Thyroid gland (tissue), 4 donors: Measurements from ENCODE around the gene TFAP2C. TPM values are rescaled to one million over a fixed set of nuclear protein-coding genes. Genes with fewer than 3 reads are reported as not detected.

ENCODE experiments used
- DNase-seq, 2 donors: peaks; one replicate each; pipeline ENCODE4 v3.0.0-alpha.2; 2019
- H3K27ac ChIP-seq, 3 donors: fragments of 200-600 bp; sonication (generic); 1 replicate in 2 of 3; 2 replicates in 1 of 3; pipeline ENCODE4 v1.5.1; 2016 to 2019; ENCODE audit warnings: mild to moderate bottlenecking in 1 of 3, moderate library complexity in 1 of 3
- H3K27me3 ChIP-seq: fragments of 200-600 bp; sonication (generic); one replicate; pipeline ENCODE4 v1.5.1; 2019
- H3K36me3 ChIP-seq, 2 donors: fragments of 200-600 bp; sonication (generic); one replicate each; pipeline ENCODE4 v1.5.1; 2016 to 2019
- H3K4me1 ChIP-seq, 2 donors: fragments of 200-600 bp; sonication (generic); one replicate each; pipeline ENCODE4 v1.5.1; 2017 to 2019
- H3K4me3 ChIP-seq, 3 donors: fragments of 200-600 bp; sonication (generic); replicated peaks in 1 of 3; 1 replicate in 2 of 3; 2 replicates in 1 of 3; pipeline ENCODE4 v1.5.1; 2016; ENCODE audit warnings: mild to moderate bottlenecking in 1 of 3
- H3K9me3 ChIP-seq: fragments of 200-600 bp; sonication (generic); one replicate; pipeline ENCODE4 v1.5.1; 2017
- POLR2A ChIP-seq, 2 donors: fragments of 450-650 bp; IDR thresholded peaks; one replicate each; pipeline ENCODE4 v1.6.1; 2017; ENCODE audit warnings: antibody characterized with exemption in 2 of 2, mild to moderate bottlenecking in 2 of 2, moderate library complexity in 1 of 2
- WGBS, 2 donors: methylation state at CpG; one replicate each; pipeline ENCODE4 v1.1.5; 2017; 5-methylcytosine and 5-hydroxymethylcytosine counted together
- intact Hi-C: fragments of 100-400 bp; cut with DNase I; formaldehyde crosslinking; loops from one replicate; pipeline ENCODE4 v1.15.1; 2023
- total RNA-seq, 4 donors: library from RNA; depleted of rRNA; stranded (reverse); fragments of >200 nt; gene quantifications; one replicate each; pipeline ENCODE4 v1.2.3, GENCODE V29; 2016
- TF ChIP-seq, protein P1 (sequence below), 6 experiments: fragments of 200-600 bp in 3 of 6; fragments of 450-650 bp in 3 of 6; sonication (generic) in 3 of 6; IDR thresholded peaks; one replicate each; pipeline ENCODE4 v1.5.1; 2016 to 2019; ENCODE audit warnings: antibody characterized with exemption in 6 of 6, mild to moderate bottlenecking in 2 of 6, inconsistent platforms in 1 of 6, moderate library complexity in 1 of 6

The TFAP2C gene
- total RNA-seq, 4 donors from 2014 or later: 3.2 to 6.9 (median 5.2) TPM

- DNase-seq: no peak
- Histone ChIP-seq H3K4me1 (peaks cover 24 to 40% of the 10 kb centered on the region in 2 donors), H3K27ac (no peak overlapping the region), H3K9me3 (no peaks in the 10 kb centered on the region), H3K27me3 (peaks cover 26% of the 10 kb centered on the region), H3K4me3 (no peak overlapping the region), H3K36me3 (no peaks in the 10 kb centered on the region)
- TF ChIP-seq, protein P1, sequence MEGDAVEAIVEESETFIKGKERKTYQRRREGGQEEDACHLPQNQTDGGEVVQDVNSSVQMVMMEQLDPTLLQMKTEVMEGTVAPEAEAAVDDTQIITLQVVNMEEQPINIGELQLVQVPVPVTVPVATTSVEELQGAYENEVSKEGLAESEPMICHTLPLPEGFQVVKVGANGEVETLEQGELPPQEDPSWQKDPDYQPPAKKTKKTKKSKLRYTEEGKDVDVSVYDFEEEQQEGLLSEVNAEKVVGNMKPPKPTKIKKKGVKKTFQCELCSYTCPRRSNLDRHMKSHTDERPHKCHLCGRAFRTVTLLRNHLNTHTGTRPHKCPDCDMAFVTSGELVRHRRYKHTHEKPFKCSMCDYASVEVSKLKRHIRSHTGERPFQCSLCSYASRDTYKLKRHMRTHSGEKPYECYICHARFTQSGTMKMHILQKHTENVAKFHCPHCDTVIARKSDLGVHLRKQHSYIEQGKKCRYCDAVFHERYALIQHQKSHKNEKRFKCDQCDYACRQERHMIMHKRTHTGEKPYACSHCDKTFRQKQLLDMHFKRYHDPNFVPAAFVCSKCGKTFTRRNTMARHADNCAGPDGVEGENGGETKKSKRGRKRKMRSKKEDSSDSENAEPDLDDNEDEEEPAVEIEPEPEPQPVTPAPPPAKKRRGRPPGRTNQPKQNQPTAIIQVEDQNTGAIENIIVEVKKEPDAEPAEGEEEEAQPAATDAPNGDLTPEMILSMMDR (IDR thresholded peaks at IDR 0.05): no peak
- no peak for TF ChIP-seq POLR2A (IDR thresholded peaks at IDR 0.05)
- WGBS, 2 donors: 6% methylated on average over 25 to 36 of the region's 54 CpGs
- intact Hi-C loops: no loop called here
These were observed 4.1 kb upstream of the TFAP2C start for GRCh38 chr20:56624786-56625681.

DNA sequence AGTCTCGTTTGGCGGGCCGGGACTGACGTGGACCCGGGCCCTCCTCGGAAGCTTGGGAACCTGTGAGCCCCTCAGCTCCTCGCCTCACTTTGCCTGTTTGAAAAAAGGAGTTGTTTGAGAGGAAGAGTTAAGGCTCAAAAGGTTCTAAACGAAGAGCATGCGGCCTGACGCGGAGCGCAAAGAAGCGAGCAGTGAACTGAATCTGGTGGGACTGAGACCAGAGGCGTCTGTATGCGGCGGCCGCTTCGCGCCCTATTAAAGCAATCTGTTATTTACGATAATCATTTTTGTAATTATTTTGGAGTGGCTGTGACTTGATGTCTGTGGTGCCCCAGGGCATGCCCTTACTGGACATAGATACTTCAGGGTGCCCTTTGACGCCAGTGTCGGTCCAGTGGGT is 3.3 kb upstream of the TFAP2C start:
- no peaks in the 10 kb centered on the region for H3K36me3 ChIP-seq
- DNase-seq: no peak
- H3K4me1 ChIP-seq: peaks cover 27 to 44% of the 10 kb centered on the region in 2 donors
- no peak overlapping the region for H3K27ac ChIP-seq
- no peaks in the 10 kb centered on the region for H3K9me3 ChIP-seq
- intact Hi-C loops: no loop called here
- no peak overlapping the region for H3K4me3 ChIP-seq
- H3K27me3 ChIP-seq: peaks cover 26% of the 10 kb centered on the region
- TF ChIP-seq, protein P1 (IDR thresholded peaks at IDR 0.05): no peak
- TF ChIP-seq POLR2A (IDR thresholded peaks at IDR 0.05): no peak
- 8 to 11% methylated on average over 20 to 22 of the region's 22 CpGs for WGBS, 2 donors

DNA sequence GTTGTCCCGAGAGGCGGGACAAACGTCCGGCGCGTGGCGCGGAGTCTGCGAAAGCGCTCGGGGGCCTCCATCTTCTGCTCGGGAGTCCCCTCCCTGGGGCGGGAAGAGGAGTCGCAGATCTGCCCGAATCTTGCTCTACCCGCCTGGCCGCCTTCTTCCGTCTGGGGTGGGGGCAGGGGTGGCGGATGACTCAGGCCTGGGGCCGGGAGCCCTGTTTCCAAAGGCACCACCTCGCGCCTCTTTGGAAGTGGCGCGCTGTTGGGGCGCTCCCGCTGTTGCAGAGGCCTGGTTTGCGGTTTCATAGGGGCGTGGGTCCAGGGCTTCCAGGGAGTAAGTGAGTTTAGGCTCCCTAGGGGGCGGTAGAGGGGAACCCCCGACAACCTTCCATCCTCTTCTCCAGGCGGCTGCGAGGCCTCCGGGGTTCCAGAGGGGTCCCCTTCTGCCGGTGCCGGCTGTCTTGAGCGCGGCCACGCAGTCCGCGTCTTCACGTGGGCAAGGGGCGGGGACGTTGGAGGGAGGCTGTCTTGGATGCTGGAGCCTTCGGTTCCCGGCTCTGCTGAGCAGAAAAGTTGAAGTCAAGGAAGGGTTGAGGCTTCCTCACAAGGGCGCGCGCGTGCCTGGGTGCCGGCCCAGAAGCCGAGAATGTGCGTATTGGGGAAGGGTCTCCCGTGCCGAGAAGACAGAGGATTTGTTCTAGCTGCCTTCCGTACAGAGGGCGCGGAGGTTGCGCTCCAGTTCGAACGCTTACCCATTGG is 2.6 kb upstream of the TFAP2C start:
- no peak for TF ChIP-seq POLR2A (IDR thresholded peaks at IDR 0.05)
- TF ChIP-seq, protein P1 (IDR thresholded peaks at IDR 0.05): peak in 2 of 6 experiments; percentile 8 to 28
- Histone ChIP-seq H3K4me1 (peaks cover 29 to 51% of the 10 kb centered on the region in 2 donors), H3K4me3 (no peak overlapping the region), H3K27ac (no peak overlapping the region), H3K9me3 (no peaks in the 10 kb centered on the region), H3K27me3 (peaks cover 26% of the 10 kb centered on the region), H3K36me3 (no peaks in the 10 kb centered on the region)
- 1 to 3% methylated on average over 23 to 44 of the region's 60 CpGs for WGBS, 2 donors
- DNase-seq: no peak
- intact Hi-C loops: no loop called here

DNA sequence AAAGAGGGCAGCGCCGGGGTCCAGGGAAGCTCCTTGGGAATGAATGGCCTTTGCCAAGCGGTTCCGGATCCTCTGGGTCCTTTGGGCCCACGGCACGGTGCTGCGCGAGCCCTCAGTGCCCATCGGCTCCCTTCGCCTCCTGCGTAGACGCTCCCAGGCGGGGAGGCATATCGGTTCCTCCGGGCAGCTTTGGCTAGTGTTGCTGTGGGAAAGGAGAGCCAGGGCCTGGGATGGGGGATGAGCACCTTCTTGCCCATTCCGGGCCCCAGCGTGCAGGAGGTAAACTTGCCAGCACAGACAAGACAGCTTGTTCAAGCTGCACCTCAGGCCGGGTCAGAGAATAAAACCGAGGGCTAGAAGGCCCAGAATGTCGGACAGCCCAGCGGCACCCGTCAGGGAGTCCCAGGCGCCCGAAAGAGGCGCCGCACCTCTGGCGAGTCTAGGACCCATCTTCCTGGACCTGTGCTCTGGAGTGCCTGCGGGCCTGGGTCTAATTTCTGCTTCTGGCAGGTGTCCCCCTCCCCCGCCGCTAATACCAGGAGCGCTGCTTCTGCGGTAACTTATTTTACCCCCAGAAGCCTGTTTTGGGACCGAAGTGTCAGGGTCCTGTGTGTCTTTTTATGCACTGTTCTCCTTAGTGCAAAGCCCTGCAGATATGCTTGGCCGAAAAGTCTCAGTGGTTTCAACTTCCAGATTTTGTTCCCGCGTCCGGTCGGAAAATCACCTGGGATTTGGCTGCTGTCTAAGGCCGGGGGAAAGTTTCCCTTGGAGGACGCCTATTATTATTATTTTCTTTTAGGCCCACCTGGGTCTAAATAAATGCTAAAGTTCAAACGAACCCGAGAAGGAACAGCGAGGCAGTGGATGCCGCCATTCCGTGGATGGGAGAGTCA is 1.7 kb upstream of the TFAP2C start:
- DNase-seq: no peak
- Histone ChIP-seq H3K4me1 (peaks cover 29 to 51% of the 10 kb centered on the region in 2 donors), H3K27me3 (peaks cover 26% of the 10 kb centered on the region), H3K27ac (no peak overlapping the region), H3K9me3 (no peaks in the 10 kb centered on the region), H3K4me3 (no peak overlapping the region), H3K36me3 (no peaks in the 10 kb centered on the region)
- intact Hi-C loops: no loop called here
- 12 to 14% methylated on average over 38 to 39 of the region's 45 CpGs for WGBS, 2 donors
- TF ChIP-seq, protein P1 (IDR thresholded peaks at IDR 0.05): no peak
- TF ChIP-seq POLR2A (IDR thresholded peaks at IDR 0.05): no peak
